Gastroesophageal sphincter (tissue), 3 donors: ENCODE data around the gene CHST14.

ENCODE experiments used
- CTCF ChIP-seq, 4 experiments: fragments of 200-600 bp in 2 of 4; fragments of 450-650 bp in 2 of 4; sonication (generic) in 1 of 4; IDR thresholded peaks; one replicate each; pipeline ENCODE4 v1.5.1; 2017 to 2019; ENCODE audit warnings: antibody characterized with exemption in 4 of 4, mild to moderate bottlenecking in 2 of 4, moderate library complexity in 2 of 4
- POLR2AphosphoS5 ChIP-seq: sonication (generic); formaldehyde crosslinking; IDR thresholded peaks from one replicate; pipeline ENCODE4 v1.6.1; 2017; ENCODE audit warnings: antibody characterized with exemption

GRCh38 chr15:40428185-40428584 is 42.6 kb upstream of the CHST14 start:
- TF ChIP-seq CTCF (IDR thresholded peaks at IDR 0.05) (no peak), POLR2AphosphoS5 (no peak)
